GM12878 (cell line): ENCODE results near the gene COL7A1. TPM values are rescaled to one million over a fixed set of nuclear protein-coding genes. Genes with fewer than 3 reads are reported as not detected.

Experiments
- ATAC-seq: fragments of 200-7000 bp; cut with Tn5 transposase; 3 replicates; pipeline ENCODE4 v1.9.1; 2020; ENCODE audit warnings: mild to moderate bottlenecking, moderate library complexity
- BruUV-seq: library from RNA; stranded (reverse); fragments of 400-500 nt; replicated peaks from 2 replicates; lab custom pipeline; 2021; lab: Mats Ljungman, UMichigan
- CTCF ChIA-PET: fragments of 300-600 bp; sonication (Branson Sonifier 250); formaldehyde crosslinking; extraction: SDS; loops from one replicate; lab custom pipeline; 2021; ENCODE audit warnings: inconsistent platforms; lab: Yijun Ruan, JAX
- POLR2A ChIA-PET: fragments of 350-600 bp; formaldehyde crosslinking; extraction: SDS; loops from one replicate; lab custom pipeline; 2021; ENCODE audit warnings: inconsistent platforms; lab: Charles Lee
- RAD21 ChIA-PET: fragments of 300-600 bp; sonication (Branson Sonifier 250); formaldehyde crosslinking; loops from one replicate; lab custom pipeline; 2023; ENCODE audit warnings: antibody characterized with exemption; ENCODE audit not compliant: unreplicated experiment; lab: Charles Lee
- SMC1A ChIA-PET: fragments of 300-600 bp; sonication (Branson Sonifier 250); formaldehyde crosslinking; loops from one replicate; lab custom pipeline; 2023; ENCODE audit not compliant: unreplicated experiment, uncharacterized antibody; lab: Charles Lee
- DNase-seq: peaks from one replicate; pipeline ENCODE4 v3.0.0-alpha.2; 2011; ENCODE audit warnings: low read depth, low spot score
- FAIRE-seq: peaks from 3 replicates; lab custom pipeline; 2011; peaks lifted over from hg19 to GRCh38; lab: Jason Lieb, UNC
- H2AFZ ChIP-seq: 2 replicates; pipeline ENCODE4 v1.6.0; 2011; ENCODE audit warnings: low read depth, low read length, control low read depth; ENCODE audit not compliant: control insufficient read depth
- H3K27ac ChIP-seq: 2 replicates; pipeline ENCODE4 v1.5.1; 2011; ENCODE audit warnings: control low read depth; ENCODE audit not compliant: control insufficient read depth, insufficient read depth
- H3K27me3 ChIP-seq, 2 experiments: replicated peaks in 1 of 2; 2 replicates each; pipeline versions ENCODE4 v1.6.0 to v1.6.1; 2011; ENCODE audit warnings: low read length in 1 of 2; ENCODE audit not compliant: control insufficient read depth in 2 of 2, insufficient read depth in 2 of 2
- H3K36me3 ChIP-seq, 2 experiments: 2 replicates each; pipeline ENCODE4 v1.5.1; 2011; ENCODE audit warnings: low read length in 1 of 2; ENCODE audit not compliant: control insufficient read depth in 2 of 2, insufficient read depth in 2 of 2
- H3K4me1 ChIP-seq: 2 replicates; pipeline ENCODE4 v1.6.1; 2011; ENCODE audit warnings: mild to moderate bottlenecking, low read length, moderate library complexity, mixed read lengths; ENCODE audit not compliant: control insufficient read depth, insufficient read depth
- H3K4me2 ChIP-seq: 2 replicates; pipeline ENCODE4 v1.6.0; 2011; ENCODE audit warnings: control low read depth; ENCODE audit not compliant: control insufficient read depth, insufficient read depth
- H3K4me3 ChIP-seq: fragments of 200-600 bp; sonication (generic); 2 replicates; pipeline ENCODE4 v1.5.1; 2016
- H3K79me2 ChIP-seq: 2 replicates; pipeline ENCODE4 v1.6.0; 2011; ENCODE audit warnings: low read length; ENCODE audit not compliant: control insufficient read depth, insufficient read depth
- H3K9ac ChIP-seq: 2 replicates; pipeline ENCODE4 v1.8.0; 2011; ENCODE audit warnings: low read length, control low read depth, mixed read lengths; ENCODE audit not compliant: control insufficient read depth, insufficient read depth
- H3K9me3 ChIP-seq: replicated peaks from 3 replicates; pipeline ENCODE4 v1.5.1; 2011; ENCODE audit warnings: mild to moderate bottlenecking, low read length; ENCODE audit not compliant: control insufficient read depth, insufficient read depth
- H4K20me1 ChIP-seq: 2 replicates; pipeline ENCODE4 v1.6.0; 2011; ENCODE audit not compliant: control insufficient read depth, insufficient read depth
- CREB1 ChIP-seq: IDR thresholded peaks from 2 replicates; pipeline ENCODE4 v1.6.1; 2012; ENCODE audit warnings: low read depth, mild to moderate bottlenecking, inconsistent platforms
- EED ChIP-seq: sonication (generic); IDR thresholded peaks from 2 replicates; pipeline ENCODE4 v1.6.1; 2016; ENCODE audit warnings: antibody characterized with exemption, low read depth
- SMAD1 ChIP-seq: fragments of 450-650 bp; IDR thresholded peaks from 2 replicates; pipeline ENCODE4 v1.6.1; 2018; ENCODE audit warnings: mild to moderate bottlenecking, low read depth; ENCODE audit not compliant: partially characterized antibody
- WGBS: methylation state at CpG from one replicate; pipeline ENCODE4 v1.1.6; 2016; ENCODE audit warnings: low lambda C conversion rate; ENCODE audit not compliant: insufficient replicate concordance, insufficient coverage; ENCODE audit errors: missing lambda C conversion rate; 5-methylcytosine and 5-hydroxymethylcytosine counted together
- in situ Hi-C: fragments of 300-500 bp; cut with MboI; formaldehyde crosslinking; loops from 9 replicates; pipeline ENCODE4 v1.14.3; 2018; ENCODE audit warnings: mixed read lengths
- intact Hi-C: fragments of 100-400 bp; cut with micrococcal nuclease; formaldehyde crosslinking; loops from one replicate; pipeline ENCODE4 v1.14.2; 2022; ENCODE audit not compliant: unreplicated experiment
- polyA plus RNA-seq, 11 experiments: library from polyadenylated mRNA; depleted of rRNA in 4 of 11; unstranded in 6 of 11; stranded (reverse) in 5 of 11; fragments of >200 nt; fragmentation: Nextera tagmentation in 4 of 11; fragmentation: Illumina TruSeq in 1 of 11; extraction: Ambion mirVana in 4 of 11; extraction: Trizol in 1 of 11; gene quantifications; 1 replicate in 1 of 11; 2 replicates in 10 of 11; pipeline versions ENCODE4 v1.2.1 to v1.2.3, GENCODE V29; 2011 to 2016; ENCODE audit warnings: inconsistent platforms in 2 of 11, missing spikeins in 2 of 11, low read depth in 1 of 11
- total RNA-seq, 4 experiments: library from RNA; depleted of rRNA in 3 of 4; stranded (reverse); fragments of >200 nt in 3 of 4; fragmentation: Illumina TruSeq in 1 of 4; extraction: Trizol in 1 of 4; gene quantifications; 2 replicates each; pipeline versions ENCODE4 v1.2.1 to v1.2.3, GENCODE V29; 2013 to 2021
- TF ChIP-seq, protein P1 (sequence below): fragments of 450-650 bp; IDR thresholded peaks from 2 replicates; pipeline ENCODE4 v1.6.1; 2016; ENCODE audit warnings: mild to moderate bottlenecking, moderate library complexity, borderline replicate concordance
- TF ChIP-seq, protein P2 (sequence below): fragments of 450-650 bp; IDR thresholded peaks from 2 replicates; pipeline ENCODE4 v1.6.1; 2017; ENCODE audit warnings: low read depth, mild to moderate bottlenecking, moderate library complexity
- TF ChIP-seq, protein P3 (sequence below): fragments of 450-650 bp; IDR thresholded peaks from 2 replicates; pipeline ENCODE4 v1.6.1; 2014; ENCODE audit warnings: mild to moderate bottlenecking

The COL7A1 gene
- total and polyA plus RNA-seq, 10 of the 15 experiments (the other 5 are each of a cell fraction or from before 2014, with no cell fraction given) = 0.01 to 1.9 (median 0.29) TPM; not detected in 1

DNA sequence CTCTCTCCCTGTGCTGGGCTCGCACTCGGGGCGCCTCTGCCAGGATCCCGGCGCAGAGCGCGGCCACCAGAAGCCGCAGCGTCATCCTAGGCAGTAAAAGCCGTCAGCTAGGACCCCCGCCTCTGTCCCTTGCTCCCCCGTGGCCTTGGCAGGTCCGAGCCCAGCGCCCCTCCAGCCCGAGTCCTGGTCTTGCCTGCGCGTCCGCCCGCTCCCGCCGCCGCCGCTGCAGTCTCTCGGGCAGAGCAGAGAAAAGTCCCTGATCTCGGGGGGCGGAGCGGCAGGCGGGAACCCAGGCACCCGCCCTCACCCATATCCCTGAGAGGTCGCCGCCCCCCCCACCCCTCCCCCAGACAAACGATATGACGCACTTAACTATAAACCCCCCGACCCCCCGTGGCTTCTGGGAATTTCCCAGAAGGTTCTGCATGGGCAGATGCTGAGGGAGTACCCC lies at the start of gene COL7A1 (continued):
- TF ChIP-seq, protein P1, sequence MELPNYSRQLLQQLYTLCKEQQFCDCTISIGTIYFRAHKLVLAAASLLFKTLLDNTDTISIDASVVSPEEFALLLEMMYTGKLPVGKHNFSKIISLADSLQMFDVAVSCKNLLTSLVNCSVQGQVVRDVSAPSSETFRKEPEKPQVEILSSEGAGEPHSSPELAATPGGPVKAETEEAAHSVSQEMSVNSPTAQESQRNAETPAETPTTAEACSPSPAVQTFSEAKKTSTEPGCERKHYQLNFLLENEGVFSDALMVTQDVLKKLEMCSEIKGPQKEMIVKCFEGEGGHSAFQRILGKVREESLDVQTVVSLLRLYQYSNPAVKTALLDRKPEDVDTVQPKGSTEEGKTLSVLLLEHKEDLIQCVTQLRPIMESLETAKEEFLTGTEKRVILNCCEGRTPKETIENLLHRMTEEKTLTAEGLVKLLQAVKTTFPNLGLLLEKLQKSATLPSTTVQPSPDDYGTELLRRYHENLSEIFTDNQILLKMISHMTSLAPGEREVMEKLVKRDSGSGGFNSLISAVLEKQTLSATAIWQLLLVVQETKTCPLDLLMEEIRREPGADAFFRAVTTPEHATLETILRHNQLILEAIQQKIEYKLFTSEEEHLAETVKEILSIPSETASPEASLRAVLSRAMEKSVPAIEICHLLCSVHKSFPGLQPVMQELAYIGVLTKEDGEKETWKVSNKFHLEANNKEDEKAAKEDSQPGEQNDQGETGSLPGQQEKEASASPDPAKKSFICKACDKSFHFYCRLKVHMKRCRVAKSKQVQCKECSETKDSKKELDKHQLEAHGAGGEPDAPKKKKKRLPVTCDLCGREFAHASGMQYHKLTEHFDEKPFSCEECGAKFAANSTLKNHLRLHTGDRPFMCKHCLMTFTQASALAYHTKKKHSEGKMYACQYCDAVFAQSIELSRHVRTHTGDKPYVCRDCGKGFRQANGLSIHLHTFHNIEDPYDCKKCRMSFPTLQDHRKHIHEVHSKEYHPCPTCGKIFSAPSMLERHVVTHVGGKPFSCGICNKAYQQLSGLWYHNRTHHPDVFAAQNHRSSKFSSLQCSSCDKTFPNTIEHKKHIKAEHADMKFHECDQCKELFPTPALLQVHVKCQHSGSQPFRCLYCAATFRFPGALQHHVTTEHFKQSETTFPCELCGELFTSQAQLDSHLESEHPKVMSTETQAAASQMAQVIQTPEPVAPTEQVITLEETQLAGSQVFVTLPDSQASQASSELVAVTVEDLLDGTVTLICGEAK = no peak
- no peak for TF ChIP-seq SMAD1
- no peak for TF ChIP-seq EED

DNA sequence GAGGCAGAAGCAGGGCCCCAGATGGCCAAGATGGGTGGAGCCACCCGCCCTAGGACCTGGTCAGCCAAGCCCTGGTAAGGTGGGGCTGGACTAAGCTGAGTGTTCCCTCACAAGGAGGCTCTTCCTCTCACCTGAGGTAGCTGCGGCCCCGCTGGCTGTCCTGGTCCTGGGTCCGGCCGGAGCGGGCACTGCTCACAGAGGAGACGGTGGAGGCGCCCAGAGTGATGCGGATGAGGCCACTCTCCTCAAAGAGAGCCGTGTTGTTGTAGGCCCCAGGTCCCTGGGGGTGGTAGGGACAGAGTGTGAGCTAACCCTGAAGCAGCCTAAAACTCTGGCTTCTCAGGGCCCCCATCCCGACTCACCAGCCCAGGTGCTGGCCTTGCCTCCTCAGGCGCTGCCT lies 47.5 kb upstream of the COL7A1 start:
- no peaks in the 10 kb centered on the region for H3K79me2 ChIP-seq
- DNase-seq = no peak
- no peak overlapping the region for H3K9ac ChIP-seq
- no peaks in the 10 kb centered on the region for H4K20me1 ChIP-seq
- H3K4me3 ChIP-seq = no peak overlapping the region
- TF ChIP-seq, protein P2, sequence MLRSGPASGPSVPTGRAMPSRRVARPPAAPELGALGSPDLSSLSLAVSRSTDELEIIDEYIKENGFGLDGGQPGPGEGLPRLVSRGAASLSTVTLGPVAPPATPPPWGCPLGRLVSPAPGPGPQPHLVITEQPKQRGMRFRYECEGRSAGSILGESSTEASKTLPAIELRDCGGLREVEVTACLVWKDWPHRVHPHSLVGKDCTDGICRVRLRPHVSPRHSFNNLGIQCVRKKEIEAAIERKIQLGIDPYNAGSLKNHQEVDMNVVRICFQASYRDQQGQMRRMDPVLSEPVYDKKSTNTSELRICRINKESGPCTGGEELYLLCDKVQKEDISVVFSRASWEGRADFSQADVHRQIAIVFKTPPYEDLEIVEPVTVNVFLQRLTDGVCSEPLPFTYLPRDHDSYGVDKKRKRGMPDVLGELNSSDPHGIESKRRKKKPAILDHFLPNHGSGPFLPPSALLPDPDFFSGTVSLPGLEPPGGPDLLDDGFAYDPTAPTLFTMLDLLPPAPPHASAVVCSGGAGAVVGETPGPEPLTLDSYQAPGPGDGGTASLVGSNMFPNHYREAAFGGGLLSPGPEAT = no peak
- no peak for TF ChIP-seq CREB1
- TF ChIP-seq, protein P3, sequence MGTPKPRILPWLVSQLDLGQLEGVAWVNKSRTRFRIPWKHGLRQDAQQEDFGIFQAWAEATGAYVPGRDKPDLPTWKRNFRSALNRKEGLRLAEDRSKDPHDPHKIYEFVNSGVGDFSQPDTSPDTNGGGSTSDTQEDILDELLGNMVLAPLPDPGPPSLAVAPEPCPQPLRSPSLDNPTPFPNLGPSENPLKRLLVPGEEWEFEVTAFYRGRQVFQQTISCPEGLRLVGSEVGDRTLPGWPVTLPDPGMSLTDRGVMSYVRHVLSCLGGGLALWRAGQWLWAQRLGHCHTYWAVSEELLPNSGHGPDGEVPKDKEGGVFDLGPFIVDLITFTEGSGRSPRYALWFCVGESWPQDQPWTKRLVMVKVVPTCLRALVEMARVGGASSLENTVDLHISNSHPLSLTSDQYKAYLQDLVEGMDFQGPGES = no peak
- no peak for ATAC-seq
- 57% methylated on average over 12 of the region's 12 CpGs for WGBS
- no peak overlapping the region for H2AFZ ChIP-seq
- no peak overlapping the region for H3K4me2 ChIP-seq
- CTCF ChIA-PET = no interaction called here
- POLR2A ChIA-PET = interaction anchor here (0.5 kb wide), 1 partner anchor 31 kb away, joined by 4 read pairs; no protein-coding TSS in a partner anchor
- BruUV-seq = no TSS peak
- H3K36me3 ChIP-seq = no peaks in the 10 kb centered on the region
- H3K4me1 ChIP-seq = no peaks in the 10 kb centered on the region
- FAIRE-seq = no peak
- SMC1A ChIA-PET = no interaction called here
- RAD21 ChIA-PET = no interaction called here
- no peaks in the 10 kb centered on the region for H3K9me3 ChIP-seq
- in situ Hi-C loops = no loop called here
- H3K27me3 ChIP-seq = no peaks in the 10 kb centered on the region
- H3K27ac ChIP-seq = no peak overlapping the region
- intact Hi-C loops = no loop called here
